Neural crest cell (in vitro differentiated cells): ENCODE measurements around the gene XPO6. TPM values are rescaled to one million over a fixed set of nuclear protein-coding genes. Genes with fewer than 3 reads are reported as not detected.

Source experiments
- DNase-seq: peaks from one replicate; pipeline ENCODE4 v3.0.0; 2021; ENCODE audit warnings: low read depth, mixed read lengths, low spot score
- H3K27ac Mint-ChIP-seq: one replicate; pipeline ENCODE4 v1.8.0; 2021; ENCODE audit warnings: mild to moderate bottlenecking, mixed read lengths; ENCODE audit not compliant: unreplicated experiment
- H3K27me3 Mint-ChIP-seq: 2 replicates; pipeline ENCODE4 v1.8.0; 2021; ENCODE audit warnings: low read depth, mild to moderate bottlenecking, mixed read lengths
- H3K36me3 Mint-ChIP-seq: 2 replicates; pipeline ENCODE4 v1.8.0; 2021; ENCODE audit warnings: low read depth, mild to moderate bottlenecking, mixed read lengths
- H3K4me1 Mint-ChIP-seq: 2 replicates; pipeline ENCODE4 v1.8.0; 2021; ENCODE audit warnings: mixed read lengths
- H3K4me3 Mint-ChIP-seq: one replicate; pipeline ENCODE4 v1.8.0; 2021; ENCODE audit warnings: mild to moderate bottlenecking, mixed read lengths
- H3K9me3 Mint-ChIP-seq: 2 replicates; pipeline ENCODE4 v1.8.0; 2021; ENCODE audit warnings: mixed read lengths
- total RNA-seq: library from RNA; stranded (reverse); gene quantifications from 2 replicates; pipeline ENCODE4 v1.2.1, GENCODE V29; 2021
- TF ChIP-seq, protein P1 (sequence below): fragments of 200-600 bp; sonication (generic); conservative IDR thresholded peaks from 2 replicates; pipeline ENCODE4 v1.5.0; 2021; ENCODE audit warnings: antibody characterized with exemption, mild to moderate bottlenecking

Gene XPO6
- total RNA-seq, 1 donor from 2014 or later = 146 TPM

DNA sequence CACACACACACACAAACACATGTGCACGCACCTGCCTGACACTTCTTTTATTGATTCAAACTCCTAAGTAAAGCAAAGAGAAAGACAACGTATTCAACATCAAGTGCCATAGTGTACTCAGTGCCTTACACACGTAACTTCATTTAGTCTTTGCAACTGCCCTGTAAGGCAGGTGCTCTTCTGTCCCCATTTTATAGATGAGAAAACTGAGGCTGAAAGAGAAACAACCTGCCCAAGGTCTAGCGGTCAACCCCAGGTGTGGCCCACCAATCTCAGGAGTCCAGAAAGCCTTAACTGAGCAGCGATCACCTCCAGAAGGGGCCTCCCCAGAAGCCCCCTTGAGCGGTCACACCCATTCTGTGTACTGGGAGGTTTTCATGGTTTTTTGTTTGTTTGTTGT is 137.9 kb downstream of the XPO6 start:
- no peaks in the 10 kb centered on the region for H3K36me3 Mint-ChIP-seq
- peaks cover 33% of the 10 kb centered on the region for H3K27me3 Mint-ChIP-seq
- no peak for DNase-seq
- no peak overlapping the region for H3K4me3 Mint-ChIP-seq
- no peaks in the 10 kb centered on the region for H3K4me1 Mint-ChIP-seq
- H3K27ac Mint-ChIP-seq = no peak overlapping the region
- H3K9me3 Mint-ChIP-seq = no peaks in the 10 kb centered on the region
- TF ChIP-seq, protein P1, sequence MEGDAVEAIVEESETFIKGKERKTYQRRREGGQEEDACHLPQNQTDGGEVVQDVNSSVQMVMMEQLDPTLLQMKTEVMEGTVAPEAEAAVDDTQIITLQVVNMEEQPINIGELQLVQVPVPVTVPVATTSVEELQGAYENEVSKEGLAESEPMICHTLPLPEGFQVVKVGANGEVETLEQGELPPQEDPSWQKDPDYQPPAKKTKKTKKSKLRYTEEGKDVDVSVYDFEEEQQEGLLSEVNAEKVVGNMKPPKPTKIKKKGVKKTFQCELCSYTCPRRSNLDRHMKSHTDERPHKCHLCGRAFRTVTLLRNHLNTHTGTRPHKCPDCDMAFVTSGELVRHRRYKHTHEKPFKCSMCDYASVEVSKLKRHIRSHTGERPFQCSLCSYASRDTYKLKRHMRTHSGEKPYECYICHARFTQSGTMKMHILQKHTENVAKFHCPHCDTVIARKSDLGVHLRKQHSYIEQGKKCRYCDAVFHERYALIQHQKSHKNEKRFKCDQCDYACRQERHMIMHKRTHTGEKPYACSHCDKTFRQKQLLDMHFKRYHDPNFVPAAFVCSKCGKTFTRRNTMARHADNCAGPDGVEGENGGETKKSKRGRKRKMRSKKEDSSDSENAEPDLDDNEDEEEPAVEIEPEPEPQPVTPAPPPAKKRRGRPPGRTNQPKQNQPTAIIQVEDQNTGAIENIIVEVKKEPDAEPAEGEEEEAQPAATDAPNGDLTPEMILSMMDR = no peak

DNA sequence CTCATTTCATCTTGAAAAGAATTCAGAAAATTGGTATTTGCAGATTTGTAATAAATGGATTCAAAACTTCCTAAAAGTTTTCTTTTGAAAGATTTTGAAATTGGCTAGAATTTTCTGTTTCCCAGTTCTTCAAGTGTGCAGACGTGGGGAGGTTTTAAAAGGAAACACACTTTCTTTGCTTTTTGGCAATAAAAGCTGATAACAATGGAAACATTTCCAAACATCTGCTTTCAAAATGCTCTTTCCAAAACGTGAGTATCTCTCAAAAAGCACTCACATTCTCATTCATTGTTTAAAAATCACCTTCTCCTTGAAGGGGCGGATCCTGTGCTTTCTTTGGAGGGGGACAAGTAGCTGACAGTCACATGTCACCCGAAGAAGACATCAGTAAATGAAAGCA is 139.7 kb downstream of the XPO6 start:
- Mint-ChIP-seq H3K27ac (no peak overlapping the region), H3K4me3 (no peak overlapping the region), H3K27me3 (peaks cover 49% of the 10 kb centered on the region), H3K4me1 (no peaks in the 10 kb centered on the region), H3K9me3 (no peaks in the 10 kb centered on the region), H3K36me3 (no peaks in the 10 kb centered on the region)
- TF ChIP-seq, protein P1 = no peak
- DNase-seq = no peak

DNA sequence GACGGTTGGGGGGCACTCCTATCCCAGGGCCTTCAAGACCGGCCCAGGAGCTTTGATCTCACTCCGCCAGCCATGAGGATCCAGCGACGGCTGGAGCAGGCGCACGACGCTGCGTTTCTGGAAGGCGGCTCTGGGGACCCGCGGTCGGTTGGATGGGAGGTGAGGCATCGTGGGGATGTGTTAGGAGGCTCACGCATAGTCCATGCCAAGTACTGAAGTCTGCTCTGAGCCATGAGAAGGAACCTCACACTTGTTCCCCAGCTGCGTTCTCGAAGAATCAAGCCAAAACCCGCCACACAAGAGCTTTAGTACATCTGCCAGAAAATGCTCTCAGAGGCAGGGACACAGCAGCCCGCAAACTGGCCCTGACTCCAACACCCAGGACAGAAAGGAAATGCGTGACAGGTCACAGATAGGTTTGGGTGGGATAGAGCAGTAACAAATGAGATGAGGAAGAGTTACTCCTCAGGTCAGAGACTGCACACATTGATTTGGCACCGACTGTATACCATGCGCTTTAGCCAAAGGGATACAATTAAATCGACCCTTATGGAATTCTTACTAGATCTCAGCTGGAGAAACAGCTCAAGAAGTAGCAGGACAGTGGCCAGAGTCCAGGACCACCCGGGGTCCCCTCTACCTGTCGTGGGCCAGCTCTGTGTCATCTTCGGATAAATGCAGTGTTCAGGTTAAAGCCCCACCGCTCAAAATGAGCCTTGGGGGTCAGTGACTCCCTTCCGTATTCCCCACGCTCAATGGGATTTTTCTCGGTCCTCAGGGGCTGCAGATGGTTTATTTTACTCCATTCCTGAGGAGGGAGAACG is 141.6 kb downstream of the XPO6 start:
- Mint-ChIP-seq H3K9me3 (no peaks in the 10 kb centered on the region), H3K4me1 (no peaks in the 10 kb centered on the region), H3K27me3 (peaks cover 64% of the 10 kb centered on the region), H3K36me3 (no peaks in the 10 kb centered on the region), H3K4me3 (no peak overlapping the region), H3K27ac (no peak overlapping the region)
- DNase-seq = no peak
- TF ChIP-seq, protein P1 = no peak

DNA sequence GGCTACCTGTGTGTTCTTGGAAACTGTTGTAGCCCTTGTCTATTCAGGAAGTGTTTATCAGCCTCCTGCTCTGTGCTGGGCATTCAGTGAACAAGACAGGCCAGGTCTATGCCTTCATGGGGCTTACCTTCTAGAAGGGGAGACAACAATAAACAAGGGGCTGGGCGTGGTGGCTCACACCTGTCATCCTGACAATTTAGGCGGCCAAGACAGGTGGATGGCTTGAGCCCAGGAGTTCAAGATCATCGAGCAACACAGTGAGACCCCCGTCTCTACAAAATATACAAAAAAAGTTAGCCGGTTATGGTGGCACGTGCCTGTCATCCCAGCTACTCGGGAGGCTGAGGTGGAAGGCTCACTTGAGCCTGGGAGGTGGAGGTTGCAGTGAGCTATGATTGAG is 142.8 kb downstream of the XPO6 start:
- Mint-ChIP-seq H3K27me3 (peaks cover 76% of the 10 kb centered on the region), H3K36me3 (no peaks in the 10 kb centered on the region), H3K4me1 (no peaks in the 10 kb centered on the region), H3K4me3 (no peak overlapping the region), H3K9me3 (no peaks in the 10 kb centered on the region), H3K27ac (no peak overlapping the region)
- DNase-seq = no peak
- TF ChIP-seq, protein P1 = no peak

DNA sequence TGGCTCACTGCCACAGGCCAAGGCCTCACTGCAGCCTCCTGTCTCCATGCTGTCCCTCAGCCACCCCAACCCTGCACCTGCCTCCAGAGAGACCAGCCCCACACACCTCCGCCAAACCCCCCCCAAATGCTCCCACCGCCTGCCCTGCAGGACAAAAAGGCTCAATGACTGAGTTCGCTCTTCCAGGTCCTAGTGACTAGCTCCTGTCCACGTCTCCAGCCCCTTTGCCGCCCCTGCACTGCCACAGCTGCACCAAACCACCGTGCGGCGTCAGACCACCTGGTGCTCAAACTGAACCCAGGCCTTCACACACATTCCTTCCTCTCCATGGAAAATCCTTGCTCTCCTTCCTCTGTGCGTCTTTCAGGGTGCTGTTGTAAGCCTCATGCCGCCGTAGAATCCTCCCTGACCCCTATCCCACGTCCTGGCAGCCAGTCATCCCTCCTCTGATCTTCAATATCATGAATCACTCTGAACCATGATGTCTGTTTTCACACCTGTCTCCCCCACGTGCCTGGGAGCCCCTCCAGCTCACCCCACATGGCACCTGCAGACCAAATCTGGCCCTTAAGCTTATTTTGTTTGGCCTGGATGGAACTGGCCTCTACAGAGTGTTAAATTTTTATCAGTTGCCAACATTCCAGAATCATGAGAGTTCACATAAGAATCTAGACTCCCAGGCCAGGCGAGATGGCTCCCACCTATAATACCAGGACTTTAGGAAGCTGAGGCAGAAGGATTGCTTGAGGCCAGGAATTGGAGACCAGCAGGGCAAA is 144.0 kb downstream of the XPO6 start:
- no peaks in the 10 kb centered on the region for H3K4me1 Mint-ChIP-seq
- no peak for DNase-seq
- H3K27ac Mint-ChIP-seq = no peak overlapping the region
- no peaks in the 10 kb centered on the region for H3K36me3 Mint-ChIP-seq
- TF ChIP-seq, protein P1 = no peak
- peaks cover 71% of the 10 kb centered on the region for H3K27me3 Mint-ChIP-seq
- no peaks in the 10 kb centered on the region for H3K9me3 Mint-ChIP-seq
- H3K4me3 Mint-ChIP-seq = no peak overlapping the region
